Upper lobe of right lung (tissue), 1 donor: ENCODE results near the gene TTC34. TPM values are rescaled to one million over a fixed set of nuclear protein-coding genes. Genes with fewer than 3 reads are reported as not detected.
"Not testable (repeated sequence)": the region's sequence is repeated elsewhere in the genome, so short reads cannot be mapped to it uniquely, and the experiment has no call there.

ENCODE experiments used
- ATAC-seq: fragments of 200-7000 bp; cut with Tn5 transposase; one replicate; pipeline ENCODE4 v1.9.1; 2020; ENCODE audit warnings: mild to moderate bottlenecking, moderate library complexity
- DNase-seq: peaks from one replicate; pipeline ENCODE4 v3.0.0-alpha.2; 2020
- H3K27ac ChIP-seq: fragments of 200-600 bp; one replicate; pipeline ENCODE4 v1.8.0; 2022
- H3K27me3 ChIP-seq: fragments of 200-600 bp; one replicate; pipeline ENCODE4 v1.8.0; 2022; ENCODE audit warnings: mild to moderate bottlenecking
- H3K36me3 ChIP-seq: fragments of 200-600 bp; one replicate; pipeline ENCODE4 v1.8.0; 2022
- H3K4me1 ChIP-seq: fragments of 200-600 bp; one replicate; pipeline ENCODE4 v1.8.0; 2022
- H3K4me3 ChIP-seq: fragments of 200-600 bp; one replicate; pipeline ENCODE4 v1.8.0; 2022; ENCODE audit warnings: mild to moderate bottlenecking
- H3K9me3 ChIP-seq: fragments of 200-600 bp; one replicate; pipeline ENCODE4 v1.8.0; 2022
- intact Hi-C: fragments of 100-400 bp; cut with DNase I; formaldehyde crosslinking; loops from one replicate; pipeline ENCODE4 v1.11.0; 2022
- total RNA-seq: library from RNA; stranded (reverse); fragmentation: NEBNext Ultra II Directional; extraction: Animal tissue kit (Norgen Biotek cat#: 25700); gene quantifications from one replicate; pipeline ENCODE4 v1.2.1, GENCODE V29; 2021
- donor health status: DM: no; HTN: yes; CAD: no; lungs with severe emphysema.

The TTC34 gene
- total RNA-seq, 1 donor from 2014 or later, result 1.3 TPM

DNA sequence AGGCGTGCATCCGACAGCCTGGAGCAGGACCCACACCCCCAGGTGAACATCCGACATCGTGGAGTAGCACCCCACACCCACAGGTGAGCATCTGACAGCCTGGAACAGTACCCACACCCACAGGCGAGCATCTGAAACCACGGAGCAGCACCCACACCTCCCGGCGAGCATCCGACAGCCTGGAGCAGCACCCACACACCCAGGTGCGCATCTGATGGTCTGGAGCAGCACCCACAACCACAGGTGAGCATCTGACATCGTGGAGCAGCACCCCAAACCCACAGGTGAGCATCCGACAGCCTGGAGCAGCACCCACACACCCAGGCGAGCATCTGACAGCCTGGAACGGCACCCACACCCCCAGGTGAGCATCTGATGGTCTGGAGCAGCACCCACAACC, 46.1 kb downstream of the TTC34 start:
- H3K27ac ChIP-seq, H3K27me3 ChIP-seq, H3K9me3 ChIP-seq, H3K4me1 ChIP-seq, intact Hi-C loops, H3K4me3 ChIP-seq, DNase-seq, H3K36me3 ChIP-seq, ATAC-seq: not testable (repeated sequence)

DNA sequence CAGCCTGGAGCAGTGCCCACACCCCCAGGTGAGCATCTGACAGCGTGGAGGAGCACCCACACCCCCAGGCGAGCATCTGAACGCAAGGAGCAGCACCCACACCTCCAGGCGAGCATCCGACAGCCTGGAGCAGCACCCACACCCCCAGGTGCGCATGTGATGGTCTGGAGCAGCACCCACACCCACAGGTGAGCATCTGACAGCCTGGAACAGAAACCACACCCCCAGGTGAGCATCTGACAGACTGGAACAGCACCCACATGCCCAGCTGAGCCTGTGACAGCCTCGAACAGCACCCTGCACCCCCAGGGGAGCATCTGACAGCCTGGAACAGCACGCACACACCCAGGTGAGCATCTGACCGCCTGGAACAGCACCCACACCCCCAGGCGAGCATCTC, 46.9 kb downstream of the TTC34 start:
- ATAC-seq, H3K9me3 ChIP-seq, H3K27me3 ChIP-seq, H3K4me1 ChIP-seq, H3K36me3 ChIP-seq, H3K4me3 ChIP-seq, H3K27ac ChIP-seq, intact Hi-C loops: not testable (repeated sequence)
- DNase-seq, result peak; percentile 3

DNA sequence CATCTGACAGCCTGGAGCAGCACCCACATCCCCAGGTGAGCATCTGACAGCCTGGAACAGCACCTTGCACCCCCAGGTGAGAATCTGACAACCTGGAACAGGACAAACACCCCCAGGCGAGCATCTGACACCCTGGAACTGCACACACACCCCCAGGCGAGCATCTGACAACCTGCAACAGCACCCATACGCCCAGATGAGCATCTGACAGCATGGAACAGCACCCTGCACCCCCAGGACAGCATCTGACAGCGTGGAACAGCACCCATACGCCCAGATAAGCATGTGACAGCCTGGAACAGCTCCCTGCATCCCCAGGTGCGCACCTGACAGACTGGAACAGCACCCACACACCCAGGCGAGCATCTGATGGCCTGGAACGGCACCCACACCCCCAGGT, 49.0 kb downstream of the TTC34 start:
- H3K36me3 ChIP-seq, H3K4me3 ChIP-seq, H3K27ac ChIP-seq, intact Hi-C loops, H3K9me3 ChIP-seq, H3K4me1 ChIP-seq, ATAC-seq, H3K27me3 ChIP-seq: not testable (repeated sequence)
- peak; percentile 7 for DNase-seq

DNA sequence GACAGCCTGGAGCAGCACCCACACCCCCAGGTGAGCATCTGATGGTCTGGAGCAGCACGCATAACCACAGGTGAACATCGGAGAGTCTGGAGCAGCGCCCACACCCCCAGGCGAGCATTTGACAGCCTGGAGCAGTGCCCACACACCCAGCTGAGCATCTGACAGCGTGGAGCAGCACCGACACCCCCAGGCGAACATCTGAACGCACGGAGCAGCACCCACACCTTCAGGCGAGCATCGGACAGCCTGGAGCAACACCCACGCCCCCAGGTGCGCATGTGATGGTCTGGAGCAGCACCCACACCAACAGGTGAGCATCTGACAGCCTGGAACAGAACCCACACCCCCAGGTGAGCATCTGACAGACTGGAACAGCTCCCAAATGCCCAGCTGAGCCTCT, 49.6 kb downstream of the TTC34 start:
- H3K27me3 ChIP-seq, H3K27ac ChIP-seq, H3K4me3 ChIP-seq, ATAC-seq, H3K9me3 ChIP-seq, H3K36me3 ChIP-seq, H3K4me1 ChIP-seq, intact Hi-C loops: not testable (repeated sequence)
- DNase-seq, result peak; percentile 8

DNA sequence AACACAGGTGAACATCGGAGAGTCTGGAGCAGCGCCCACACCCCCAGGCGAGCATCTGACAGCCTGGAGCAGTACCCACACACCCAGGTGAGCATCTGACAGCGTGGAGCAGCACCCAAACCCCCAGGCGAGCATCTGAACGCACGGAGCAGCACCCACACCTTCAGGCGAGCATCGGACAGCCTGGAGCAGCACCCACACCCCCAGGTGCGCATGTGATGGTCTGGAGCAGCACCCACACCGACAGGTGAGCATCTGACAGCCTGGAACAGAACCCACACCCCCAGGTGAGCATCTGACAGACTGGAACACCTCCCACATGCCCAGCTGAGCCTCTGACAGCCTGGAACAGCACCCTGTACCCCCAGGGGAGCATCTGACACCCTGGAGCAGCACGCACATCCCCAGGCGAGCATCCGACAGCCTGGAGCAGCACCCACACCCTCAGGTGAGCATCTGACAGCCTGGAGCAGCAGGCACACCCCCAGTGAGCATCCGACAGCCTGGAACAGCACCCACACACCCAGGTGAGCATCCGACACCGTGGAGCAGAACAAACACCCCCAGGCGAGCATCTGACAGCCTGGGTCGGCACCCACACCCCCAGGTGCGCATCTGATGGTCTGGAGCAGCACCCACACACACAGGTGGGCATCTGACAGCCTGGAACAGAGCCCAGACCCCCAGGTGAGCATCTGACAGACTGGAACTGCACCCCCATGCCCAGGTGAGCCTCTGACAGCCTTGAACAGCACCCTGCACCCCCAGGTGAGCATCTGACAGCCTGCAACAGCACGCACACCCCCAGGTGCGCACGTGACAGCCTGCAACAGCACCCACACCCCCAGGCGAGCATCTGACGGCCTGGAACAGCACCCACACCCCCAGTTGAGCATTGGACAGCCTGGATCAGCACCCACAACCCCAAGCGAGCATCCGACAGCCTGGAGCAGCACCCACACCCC, 50.4 kb downstream of the TTC34 start:
- ATAC-seq, H3K4me1 ChIP-seq, H3K4me3 ChIP-seq, H3K27me3 ChIP-seq, H3K9me3 ChIP-seq, H3K27ac ChIP-seq, intact Hi-C loops, H3K36me3 ChIP-seq: not testable (repeated sequence)
- DNase-seq, result peak; percentile 20

DNA sequence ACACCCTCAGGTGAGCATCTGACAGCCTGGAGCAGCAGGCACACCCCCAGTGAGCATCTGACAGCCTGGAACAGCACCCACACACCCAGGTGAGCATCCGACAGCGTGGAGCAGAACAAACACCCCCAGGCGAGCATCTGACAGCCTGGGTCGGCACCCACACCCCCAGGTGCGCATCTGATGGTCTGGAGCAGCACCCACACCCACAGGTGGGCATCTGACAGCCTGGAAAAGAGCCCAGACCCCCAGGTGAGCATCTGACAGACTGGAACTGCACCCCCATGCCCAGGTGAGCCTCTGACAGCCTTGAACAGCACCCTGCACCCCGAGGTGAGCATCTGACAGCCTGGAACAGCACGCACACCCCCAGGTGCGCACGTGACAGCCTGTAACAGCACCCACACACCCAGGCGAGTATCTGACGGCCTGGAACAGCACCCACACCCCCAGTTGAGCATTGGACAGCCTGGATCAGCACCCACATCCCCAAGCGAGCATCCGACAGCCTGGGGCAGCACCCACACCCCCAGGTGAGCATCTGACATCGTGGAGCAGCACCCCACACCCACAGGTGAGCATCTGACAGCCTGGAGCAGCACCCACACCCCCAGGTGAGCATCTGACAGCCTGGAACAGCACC, 51.3 kb downstream of the TTC34 start:
- H3K27me3 ChIP-seq, H3K4me1 ChIP-seq, intact Hi-C loops, H3K27ac ChIP-seq, H3K9me3 ChIP-seq, H3K36me3 ChIP-seq, H3K4me3 ChIP-seq, ATAC-seq: not testable (repeated sequence)
- DNase-seq, result peak; percentile 61

DNA sequence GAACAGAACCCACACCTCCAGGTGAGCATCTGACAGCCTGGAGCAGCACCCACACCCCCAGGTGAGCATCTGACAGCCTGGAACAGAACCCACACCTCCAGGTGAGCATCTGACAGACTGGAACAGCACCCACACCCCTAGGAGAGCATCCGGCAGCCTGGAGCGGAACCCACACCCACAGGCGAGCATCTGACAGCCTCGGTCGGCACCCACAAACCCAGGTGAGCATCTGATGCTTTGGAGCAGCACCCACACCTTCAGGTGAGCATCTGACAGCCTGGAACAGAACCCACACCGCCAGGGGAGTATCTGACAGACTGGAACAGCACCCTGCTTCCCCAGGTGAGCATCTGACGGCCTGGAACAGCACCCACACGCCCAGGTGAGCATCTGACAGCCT, 52.9 kb downstream of the TTC34 start:
- H3K27ac ChIP-seq, H3K4me3 ChIP-seq, H3K9me3 ChIP-seq, H3K4me1 ChIP-seq, intact Hi-C loops, H3K27me3 ChIP-seq, H3K36me3 ChIP-seq, ATAC-seq: not testable (repeated sequence)
- peak; percentile 5 for DNase-seq

DNA sequence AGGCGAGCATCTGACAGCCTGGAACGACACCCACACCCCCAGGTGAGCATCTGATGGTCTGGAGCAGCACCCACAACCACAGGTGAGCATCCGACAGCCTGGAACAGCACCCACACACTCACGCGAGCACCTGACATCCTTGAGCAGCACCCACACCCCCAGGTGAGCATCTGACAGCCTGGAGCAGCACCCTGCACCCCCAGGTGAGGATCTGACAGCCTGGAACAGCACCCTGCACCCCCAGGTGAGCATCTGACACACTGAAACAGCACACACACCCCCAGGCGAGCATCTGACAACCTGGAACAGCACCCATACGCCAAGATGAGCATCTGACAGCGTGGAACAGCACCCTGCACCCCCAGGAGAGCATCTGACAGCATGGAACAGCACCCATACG, 106.7 kb downstream of the TTC34 start:
- H3K9me3 ChIP-seq, intact Hi-C loops, H3K27ac ChIP-seq, DNase-seq, H3K4me1 ChIP-seq, H3K36me3 ChIP-seq, ATAC-seq, H3K27me3 ChIP-seq, H3K4me3 ChIP-seq: not testable (repeated sequence)

DNA sequence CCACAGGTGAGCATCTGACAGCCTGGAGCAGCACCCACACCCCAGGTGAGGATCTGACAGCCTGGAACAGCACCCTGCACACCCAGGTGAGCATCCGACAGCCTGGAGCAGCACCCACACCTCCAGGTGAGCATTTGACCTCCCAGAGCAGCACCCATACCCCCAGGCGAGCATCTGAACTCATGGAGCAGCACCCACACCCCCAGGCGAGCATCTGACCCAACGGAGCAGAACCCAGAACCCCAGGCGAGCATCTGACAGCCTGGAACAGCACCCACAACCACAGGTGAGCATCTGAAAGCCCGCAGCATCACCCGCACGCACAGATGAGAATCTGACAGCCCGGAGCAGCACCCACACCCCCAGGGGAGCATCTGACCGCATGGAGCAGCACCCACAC, 111.3 kb downstream of the TTC34 start:
- H3K4me3 ChIP-seq, intact Hi-C loops: not testable (repeated sequence)

DNA sequence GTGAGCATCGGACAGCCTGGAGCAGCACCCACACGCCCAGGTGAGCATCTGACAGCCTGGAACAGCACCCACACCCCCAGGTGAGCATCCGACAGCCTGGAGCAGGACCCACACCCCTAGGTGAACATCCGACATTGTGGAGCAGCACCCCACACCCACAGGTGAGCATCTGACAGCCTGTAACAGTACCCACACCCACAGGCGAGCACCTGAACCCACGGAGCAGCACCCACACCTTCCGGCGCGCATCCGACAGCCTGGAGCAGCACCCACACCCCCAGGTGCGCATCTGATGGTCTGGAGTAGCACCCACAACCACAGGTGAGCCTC, 113.2 kb downstream of the TTC34 start:
- H3K27ac ChIP-seq, intact Hi-C loops, H3K36me3 ChIP-seq, DNase-seq, H3K27me3 ChIP-seq, ATAC-seq, H3K4me1 ChIP-seq, H3K4me3 ChIP-seq, H3K9me3 ChIP-seq: not testable (repeated sequence)

More for the DNA sequence above, 111.3 kb downstream of the TTC34 start:
- not testable (repeated sequence) for H3K4me1 ChIP-seq, ATAC-seq, DNase-seq, H3K27ac ChIP-seq, H3K9me3 ChIP-seq, H3K27me3 ChIP-seq, H3K36me3 ChIP-seq

DNA sequence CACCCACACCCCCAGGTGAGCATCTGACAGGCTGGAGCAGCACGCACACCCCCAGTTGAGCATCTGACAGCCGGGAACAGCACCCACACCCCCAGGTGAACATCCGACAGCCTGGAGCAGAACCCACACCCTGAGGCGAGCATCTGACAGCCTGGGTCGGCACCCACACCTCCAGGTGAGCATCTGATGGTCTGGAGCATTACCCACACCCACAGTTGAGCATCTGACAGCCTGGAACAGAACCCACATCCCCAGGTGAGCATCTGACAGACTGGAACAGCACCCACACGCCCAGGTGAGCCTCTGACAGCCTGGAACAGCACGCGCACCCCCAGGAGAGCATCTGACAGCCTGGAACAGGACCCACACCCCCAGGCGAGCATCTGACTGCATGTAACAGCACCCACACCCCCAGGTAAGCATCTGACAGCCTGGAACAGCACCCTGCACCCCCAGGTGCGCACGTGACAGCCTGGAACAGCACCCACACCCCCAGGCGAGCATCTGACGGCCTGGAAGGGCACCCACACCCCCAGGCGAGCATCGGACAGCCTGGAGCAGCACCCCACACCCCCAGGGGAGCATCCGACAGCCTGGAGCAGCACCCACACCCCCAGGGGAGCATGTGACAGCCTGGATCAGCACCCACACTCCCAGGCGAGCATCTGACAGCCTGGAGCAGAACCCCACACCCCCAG, 113.7 kb downstream of the TTC34 start:
- H3K4me3 ChIP-seq, H3K27ac ChIP-seq, ATAC-seq, H3K36me3 ChIP-seq, H3K4me1 ChIP-seq, H3K9me3 ChIP-seq, intact Hi-C loops, H3K27me3 ChIP-seq: not testable (repeated sequence)
- DNase-seq, result peak; percentile 79

DNA sequence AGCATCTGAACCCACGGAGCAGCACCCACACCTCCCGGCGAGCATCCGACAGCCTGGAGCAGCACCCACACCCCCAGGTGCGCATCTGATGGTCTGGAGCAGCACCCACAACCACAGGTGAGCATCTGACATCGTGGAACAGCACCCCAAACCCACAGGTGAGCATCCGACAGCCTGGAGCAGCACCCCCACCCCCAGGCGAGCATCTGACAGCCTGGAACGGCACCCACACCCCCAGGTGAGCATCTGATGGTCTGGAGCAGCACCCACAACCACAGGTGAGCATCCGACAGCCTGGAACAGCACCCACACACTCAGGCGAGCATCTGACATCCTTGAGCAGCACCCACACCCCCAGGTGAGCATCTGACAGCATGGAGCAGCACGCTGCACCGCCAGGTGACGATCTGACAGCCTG, 114.3 kb downstream of the TTC34 start:
- peak; percentile 68 for DNase-seq
- intact Hi-C loops, H3K27ac ChIP-seq: not testable (repeated sequence)

DNA sequence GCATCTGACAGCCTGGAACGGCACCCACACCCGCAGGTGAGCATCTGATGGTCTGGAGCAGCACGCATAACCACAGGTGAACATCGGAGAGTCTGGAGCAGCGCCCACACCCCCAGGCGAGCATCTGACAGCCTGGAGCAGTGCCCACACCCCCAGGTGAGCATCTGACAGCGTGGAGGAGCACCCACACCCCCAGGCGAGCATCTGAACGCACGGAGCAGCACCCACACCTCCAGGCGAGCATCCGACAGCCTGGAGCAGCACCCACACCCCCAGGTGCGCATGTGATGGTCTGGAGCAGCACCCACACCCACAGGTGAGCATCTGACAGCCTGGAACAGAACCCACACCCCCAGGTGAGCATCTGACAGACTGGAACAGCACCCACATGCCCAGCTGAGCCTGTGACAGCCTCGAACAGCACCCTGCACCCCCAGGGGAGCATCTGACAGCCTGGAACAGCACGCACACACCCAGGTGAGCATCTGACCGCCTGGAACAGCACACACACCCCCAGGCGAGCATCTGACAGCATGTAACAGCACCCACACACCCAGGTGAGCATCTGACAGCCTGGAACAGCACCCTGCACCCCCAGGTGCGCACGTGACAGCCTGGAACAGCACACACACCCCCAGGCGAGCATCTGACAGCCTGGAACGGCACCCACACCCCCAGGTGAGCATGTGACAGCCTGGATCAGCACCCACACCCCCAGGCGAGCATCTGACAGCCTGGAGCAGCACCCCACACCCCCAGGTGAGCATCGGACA, 115.2 kb downstream of the TTC34 start:
- H3K27ac ChIP-seq, H3K36me3 ChIP-seq, H3K27me3 ChIP-seq, H3K4me3 ChIP-seq, H3K9me3 ChIP-seq, ATAC-seq, H3K4me1 ChIP-seq, intact Hi-C loops: not testable (repeated sequence)
- DNase-seq, result peak; percentile 61

More for the DNA sequence above, 114.3 kb downstream of the TTC34 start:
- not testable (repeated sequence) for H3K4me3 ChIP-seq, H3K36me3 ChIP-seq, H3K27me3 ChIP-seq, H3K4me1 ChIP-seq, ATAC-seq, H3K9me3 ChIP-seq
